ENCODE data around the gene PDE11A. TPM values are rescaled to one million over a fixed set of nuclear protein-coding genes. Genes with fewer than 3 reads are reported as not detected.

Gene PDE11A
- total RNA-seq, 1 experiment from 2014 or later = 0.61 TPM

GRCh38 chr2:177582000-177582399 is 490.6 kb downstream of the PDE11A start:
- TF ChIP-seq SP1 (IDR thresholded peaks at IDR 0.05; ENCODE audit: low read depth) (no peak), RAD21 (IDR thresholded peaks at IDR 0.05; ENCODE audit: low read depth) (no peak), POLR2AphosphoS5 (IDR thresholded peaks at IDR 0.05; ENCODE audit: low read depth, low read length) (no peak), EGR1 (IDR thresholded peaks at IDR 0.05; ENCODE audit: low read depth) (no peak), JUND (IDR thresholded peaks at IDR 0.05) (no peak), EZH2 (IDR thresholded peaks at IDR 0.05) (no peak), SIN3A (IDR thresholded peaks at IDR 0.05; ENCODE audit: low read depth) (no peak), ZBTB33 (IDR thresholded peaks at IDR 0.05; ENCODE audit: extremely low read depth, insufficient replicate concordance, low read length) (no peak), ZNF274 (IDR thresholded peaks at IDR 0.05; ENCODE audit: low read depth, low read length) (no peak), SRF (IDR thresholded peaks at IDR 0.05; ENCODE audit: low read depth) (no peak), YY1 (IDR thresholded peaks at IDR 0.05; ENCODE audit: extremely low read depth, insufficient replicate concordance, low read depth, low read length) (no peak)
- TF ChIP-seq, protein P1, sequence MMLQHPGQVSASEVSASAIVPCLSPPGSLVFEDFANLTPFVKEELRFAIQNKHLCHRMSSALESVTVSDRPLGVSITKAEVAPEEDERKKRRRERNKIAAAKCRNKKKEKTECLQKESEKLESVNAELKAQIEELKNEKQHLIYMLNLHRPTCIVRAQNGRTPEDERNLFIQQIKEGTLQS (IDR thresholded peaks at IDR 0.05) = no peak
- Histone ChIP-seq H3K4me2 (ENCODE audit: low read length) (no peak overlapping the region), H2AFZ (ENCODE audit: low read depth, low read length, poor library complexity, severe bottlenecking) (no peak overlapping the region), H3K9me3 (ENCODE audit: control insufficient read depth in 1 of 2, insufficient read depth in 1 of 2, low read depth in 1 of 2, low read length in 2 of 2) (no peaks in the 10 kb centered on the region), H4K20me1 (ENCODE audit: insufficient read depth) (no peaks in the 10 kb centered on the region), H3K9me2 (ENCODE audit: insufficient read depth) (no peaks in the 10 kb centered on the region), H3K27ac (ENCODE audit: low read depth, low read length) (no peak overlapping the region), H3K9ac (ENCODE audit: low read length) (no peak overlapping the region), H3K27me3 (ENCODE audit: insufficient read depth, low read length) (no peaks in the 10 kb centered on the region), H3K4me1 (ENCODE audit: control insufficient read depth in 1 of 2, insufficient read depth in 2 of 2, low read length in 2 of 2) (no peaks in the 10 kb centered on the region; a peak in 1 of 4 replicates), H3K4me3 (replicated peaks in 1 of 2; ENCODE audit: low read depth in 1 of 2, low read length in 2 of 2) (no peak overlapping the region), H3K79me2 (ENCODE audit: insufficient read depth, low read length) (no peaks in the 10 kb centered on the region), H3K36me3 (ENCODE audit: control insufficient read depth in 1 of 2, insufficient read depth in 2 of 2, low read length in 2 of 2) (no peaks in the 10 kb centered on the region)
- ChIA-PET CTCF (interaction anchor here (2.6 kb wide), 1 partner anchor 22 kb away, joined by 5 read pairs; no protein-coding TSS in a partner anchor), POLR2A (no interaction called here), RAD21 (ENCODE audit: low non-redundant PET in 1 of 2, low total read pairs in 2 of 2, uncharacterized antibody in 2 of 2, unreplicated experiment in 2 of 2) (no interaction called here)
- intact Hi-C loops (cut with micrococcal nuclease) = no loop called here
- no peak for ATAC-seq
- DNase-seq (ENCODE audit: low read depth, low spot score) = no peak
- no TSS peak for BruUV-seq (replicated peaks)
